ENCODE results near the gene SIAH2.

The SIAH2 gene

DNA sequence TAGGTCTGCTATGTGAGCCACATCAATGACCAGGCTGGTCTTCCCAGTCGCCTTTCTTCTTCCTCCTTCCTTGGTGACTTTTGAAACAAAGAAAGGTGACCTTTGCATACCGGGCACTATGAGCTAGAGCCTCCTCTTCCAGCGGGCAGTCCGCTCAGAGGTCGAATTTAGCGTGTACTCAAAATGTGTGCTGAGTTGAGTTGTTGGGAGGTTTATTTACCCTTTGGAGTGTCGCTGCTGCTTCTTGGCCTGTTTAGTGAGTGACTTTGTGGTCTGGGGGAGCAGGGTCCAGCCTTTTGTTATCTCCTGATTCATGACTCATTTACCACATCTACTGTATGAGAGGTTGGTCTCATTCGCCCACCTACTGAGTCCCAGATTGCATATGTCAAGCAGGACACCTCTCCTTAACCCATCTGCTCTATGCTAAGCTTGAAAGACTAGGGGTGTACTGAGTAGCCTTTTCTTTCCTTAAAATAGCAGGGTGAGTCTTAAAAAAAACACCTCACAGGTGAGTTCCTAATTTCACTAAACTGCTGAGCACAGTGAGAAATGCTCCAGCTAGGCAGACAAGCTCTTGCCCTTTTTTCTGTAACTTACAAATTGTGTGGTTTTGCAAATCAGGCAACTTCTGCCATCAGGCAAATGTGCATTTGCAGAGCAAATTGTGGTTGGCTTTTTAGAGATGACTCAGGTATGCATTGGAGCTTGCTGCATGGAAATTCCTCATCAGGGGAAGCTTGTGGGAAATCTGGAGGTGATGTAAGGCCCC is 3.2 kb upstream of the SIAH2 start:
- TF ChIP-seq, protein P1, sequence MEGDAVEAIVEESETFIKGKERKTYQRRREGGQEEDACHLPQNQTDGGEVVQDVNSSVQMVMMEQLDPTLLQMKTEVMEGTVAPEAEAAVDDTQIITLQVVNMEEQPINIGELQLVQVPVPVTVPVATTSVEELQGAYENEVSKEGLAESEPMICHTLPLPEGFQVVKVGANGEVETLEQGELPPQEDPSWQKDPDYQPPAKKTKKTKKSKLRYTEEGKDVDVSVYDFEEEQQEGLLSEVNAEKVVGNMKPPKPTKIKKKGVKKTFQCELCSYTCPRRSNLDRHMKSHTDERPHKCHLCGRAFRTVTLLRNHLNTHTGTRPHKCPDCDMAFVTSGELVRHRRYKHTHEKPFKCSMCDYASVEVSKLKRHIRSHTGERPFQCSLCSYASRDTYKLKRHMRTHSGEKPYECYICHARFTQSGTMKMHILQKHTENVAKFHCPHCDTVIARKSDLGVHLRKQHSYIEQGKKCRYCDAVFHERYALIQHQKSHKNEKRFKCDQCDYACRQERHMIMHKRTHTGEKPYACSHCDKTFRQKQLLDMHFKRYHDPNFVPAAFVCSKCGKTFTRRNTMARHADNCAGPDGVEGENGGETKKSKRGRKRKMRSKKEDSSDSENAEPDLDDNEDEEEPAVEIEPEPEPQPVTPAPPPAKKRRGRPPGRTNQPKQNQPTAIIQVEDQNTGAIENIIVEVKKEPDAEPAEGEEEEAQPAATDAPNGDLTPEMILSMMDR (IDR thresholded peaks at IDR 0.05; ENCODE audit: low read depth, low read length, missing control alignments) = no peak
- peak overlapping the region; percentile 97 for H3K4me3 ChIP-seq (ENCODE audit: low read depth, low read length)
- DNase-seq (ENCODE audit: low read depth) = peak; percentile 87

DNA sequence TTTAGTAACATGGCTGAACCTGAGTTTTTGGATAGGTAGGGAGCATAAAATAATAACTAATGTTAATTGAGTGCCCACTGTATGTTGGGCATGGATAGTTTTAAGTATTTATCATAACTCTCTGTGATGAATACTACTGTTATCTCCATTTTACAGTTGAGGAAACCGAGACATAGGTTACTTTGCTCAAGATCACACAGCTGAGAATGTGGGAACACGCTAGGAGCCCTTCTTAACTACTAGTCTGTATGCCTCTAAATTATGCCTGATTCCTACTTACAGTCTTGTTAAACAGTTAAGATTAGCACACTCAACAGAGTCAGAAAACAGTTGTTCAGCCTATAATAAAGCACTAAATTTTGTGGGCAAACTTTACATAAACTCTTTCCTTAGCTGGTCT is 2.0 kb upstream of the SIAH2 start:
- peak overlapping the region; percentile 97 for H3K4me3 ChIP-seq (ENCODE audit: low read depth, low read length)
- no peak for DNase-seq (ENCODE audit: low read depth)
- TF ChIP-seq, protein P1 (IDR thresholded peaks at IDR 0.05; ENCODE audit: low read depth, low read length, missing control alignments) = no peak

- no peak for DNase-seq (ENCODE audit: low read depth)
- TF ChIP-seq, protein P1 (IDR thresholded peaks at IDR 0.05; ENCODE audit: low read depth, low read length, missing control alignments) = no peak
- H3K4me3 ChIP-seq (ENCODE audit: low read depth, low read length) = peak overlapping the region; percentile 97
Observed at GRCh38 chr3:150764566-150764965, 1.6 kb upstream of the SIAH2 start.

GRCh38 chr3:150763841-150764483 is 993 bp upstream of the SIAH2 start:
- H3K4me3 ChIP-seq (ENCODE audit: low read depth, low read length) = peak overlapping the region; percentile 97
- no peak for DNase-seq (ENCODE audit: low read depth)
- TF ChIP-seq, protein P1 (IDR thresholded peaks at IDR 0.05; ENCODE audit: low read depth, low read length, missing control alignments) = peak; percentile 50

- TF ChIP-seq, protein P1 (IDR thresholded peaks at IDR 0.05; ENCODE audit: low read depth, low read length, missing control alignments) = no peak
- H3K4me3 ChIP-seq (ENCODE audit: low read depth, low read length) = peak overlapping the region; percentile 97
- no peak for DNase-seq (ENCODE audit: low read depth)
Observed at GRCh38 chr3:150762662-150763121, 277 bp downstream of the SIAH2 start.

DNA sequence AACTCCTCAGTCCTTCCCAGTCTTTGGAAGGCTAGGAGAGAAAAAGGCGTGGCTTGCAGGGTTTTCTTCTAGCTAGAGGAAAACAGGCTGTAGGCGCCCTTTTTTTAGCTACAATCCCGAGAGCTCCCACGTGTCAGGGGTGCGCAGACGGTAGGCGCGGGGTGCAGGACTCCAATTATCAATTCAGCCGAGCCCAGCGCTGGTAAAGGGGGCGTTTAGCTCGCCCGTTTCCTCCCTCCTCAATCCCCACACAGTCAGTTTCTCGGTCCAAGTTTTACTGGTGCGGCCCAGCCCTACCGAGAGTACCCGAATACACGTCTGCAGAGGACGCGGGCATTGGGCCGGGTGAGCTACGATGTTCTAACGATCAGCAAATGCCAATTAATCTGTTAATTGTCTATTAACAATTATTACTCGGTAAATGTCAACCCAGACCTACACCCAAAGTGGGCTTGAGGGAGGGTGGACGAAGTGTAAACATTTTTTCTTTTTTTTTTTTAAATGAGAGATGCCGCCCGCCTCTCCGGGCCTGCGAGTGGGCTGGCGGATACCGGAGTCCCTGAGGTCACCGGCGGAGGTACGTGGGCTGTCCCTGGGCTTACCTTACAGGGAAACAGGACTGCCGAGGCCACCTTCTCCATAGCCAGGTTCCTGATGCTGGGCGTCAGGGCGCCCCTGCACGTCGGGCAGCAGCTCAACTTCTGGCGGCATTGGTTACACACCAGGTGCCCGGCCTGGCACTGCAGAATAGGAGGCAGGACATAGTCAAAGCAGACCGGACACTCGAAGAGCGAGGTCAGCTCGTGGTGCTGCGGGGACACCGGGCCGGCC is 923 bp downstream of the SIAH2 start:
- TF ChIP-seq, protein P1 (IDR thresholded peaks at IDR 0.05; ENCODE audit: low read depth, low read length, missing control alignments) = no peak
- peak overlapping the region; percentile 97 for H3K4me3 ChIP-seq (ENCODE audit: low read depth, low read length)
- no peak for DNase-seq (ENCODE audit: low read depth)

All from GM12864 (cell line).